ENCODE measurements around the gene PAMR1.

- TF ChIP-seq CTCF (IDR thresholded peaks at IDR 0.05) (no peak), POLR2A (IDR thresholded peaks at IDR 0.05) (no peak)
Observed at GRCh38 chr11:35477901-35478300, 47.5 kb downstream of the PAMR1 start.
